Tibial nerve (tissue), 4 donors: Measurements from ENCODE around the gene HNRNPLL.

ENCODE experiments used
- CTCF ChIP-seq, 5 experiments: fragments of 200-600 bp in 3 of 5; fragments of 450-650 bp in 2 of 5; sonication (generic) in 3 of 5; IDR thresholded peaks; one replicate each; pipeline ENCODE4 v1.5.1; 2016 to 2019; ENCODE audit warnings: antibody characterized with exemption in 5 of 5, mild to moderate bottlenecking in 3 of 5, moderate library complexity in 2 of 5
- EP300 ChIP-seq, 2 donors: sonication (generic); formaldehyde crosslinking; IDR thresholded peaks; one replicate each; pipeline ENCODE4 v1.6.1; 2017; ENCODE audit warnings: antibody characterized with exemption in 2 of 2, mild to moderate bottlenecking in 1 of 2
- POLR2A ChIP-seq, 2 donors: fragments of 450-650 bp; IDR thresholded peaks; one replicate each; pipeline ENCODE4 v1.6.1; 2017; ENCODE audit warnings: antibody characterized with exemption in 2 of 2, mild to moderate bottlenecking in 2 of 2, moderate library complexity in 2 of 2

DNA sequence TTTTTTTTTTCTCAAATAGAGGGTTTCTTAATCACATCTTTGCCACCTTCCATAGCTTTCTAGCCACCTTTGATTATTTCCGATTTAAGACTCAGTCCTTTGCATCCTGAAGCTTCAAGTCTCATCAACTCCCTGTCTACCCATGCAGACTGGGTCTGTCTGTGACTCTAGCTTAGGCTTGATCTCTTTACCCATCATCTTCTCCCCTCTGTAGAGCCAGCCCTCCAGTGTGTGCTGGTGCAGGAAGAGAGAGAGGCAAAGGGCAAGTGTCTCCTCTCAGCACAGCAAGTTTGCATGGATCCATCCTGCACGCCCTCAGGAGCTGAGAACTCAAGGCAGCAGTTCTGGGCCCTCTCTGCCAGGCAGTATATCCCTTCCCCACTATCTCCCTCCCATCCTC lies 70.4 kb downstream of the HNRNPLL start:
- TF ChIP-seq POLR2A (IDR thresholded peaks at IDR 0.05) = no peak
- TF ChIP-seq CTCF (IDR thresholded peaks at IDR 0.05) = no peak
- TF ChIP-seq EP300 (IDR thresholded peaks at IDR 0.05) = no peak
